A549 (cell line): ENCODE results near the gene XAGE2.

Source experiments
- POLR2A ChIP-seq: IDR thresholded peaks from 2 replicates; pipeline ENCODE4 v1.6.1; 2012; ENCODE audit warnings: mild to moderate bottlenecking, low read length
- TF ChIP-seq, protein P1 (sequence below): fragments of 200-600 bp; sonication (generic); IDR thresholded peaks from 2 replicates; pipeline ENCODE4 v1.6.1; 2016; ENCODE audit warnings: antibody characterized with exemption, mild to moderate bottlenecking, moderate library complexity

- no peak for TF ChIP-seq POLR2A
- TF ChIP-seq, protein P1, sequence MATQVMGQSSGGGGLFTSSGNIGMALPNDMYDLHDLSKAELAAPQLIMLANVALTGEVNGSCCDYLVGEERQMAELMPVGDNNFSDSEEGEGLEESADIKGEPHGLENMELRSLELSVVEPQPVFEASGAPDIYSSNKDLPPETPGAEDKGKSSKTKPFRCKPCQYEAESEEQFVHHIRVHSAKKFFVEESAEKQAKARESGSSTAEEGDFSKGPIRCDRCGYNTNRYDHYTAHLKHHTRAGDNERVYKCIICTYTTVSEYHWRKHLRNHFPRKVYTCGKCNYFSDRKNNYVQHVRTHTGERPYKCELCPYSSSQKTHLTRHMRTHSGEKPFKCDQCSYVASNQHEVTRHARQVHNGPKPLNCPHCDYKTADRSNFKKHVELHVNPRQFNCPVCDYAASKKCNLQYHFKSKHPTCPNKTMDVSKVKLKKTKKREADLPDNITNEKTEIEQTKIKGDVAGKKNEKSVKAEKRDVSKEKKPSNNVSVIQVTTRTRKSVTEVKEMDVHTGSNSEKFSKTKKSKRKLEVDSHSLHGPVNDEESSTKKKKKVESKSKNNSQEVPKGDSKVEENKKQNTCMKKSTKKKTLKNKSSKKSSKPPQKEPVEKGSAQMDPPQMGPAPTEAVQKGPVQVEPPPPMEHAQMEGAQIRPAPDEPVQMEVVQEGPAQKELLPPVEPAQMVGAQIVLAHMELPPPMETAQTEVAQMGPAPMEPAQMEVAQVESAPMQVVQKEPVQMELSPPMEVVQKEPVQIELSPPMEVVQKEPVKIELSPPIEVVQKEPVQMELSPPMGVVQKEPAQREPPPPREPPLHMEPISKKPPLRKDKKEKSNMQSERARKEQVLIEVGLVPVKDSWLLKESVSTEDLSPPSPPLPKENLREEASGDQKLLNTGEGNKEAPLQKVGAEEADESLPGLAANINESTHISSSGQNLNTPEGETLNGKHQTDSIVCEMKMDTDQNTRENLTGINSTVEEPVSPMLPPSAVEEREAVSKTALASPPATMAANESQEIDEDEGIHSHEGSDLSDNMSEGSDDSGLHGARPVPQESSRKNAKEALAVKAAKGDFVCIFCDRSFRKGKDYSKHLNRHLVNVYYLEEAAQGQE = no peak
Observed at GRCh38 chrX:52355108-52355507, 13.7 kb upstream of the XAGE2 start.
